ENCODE measurements around the gene CPLX1. TPM values are rescaled to one million over a fixed set of nuclear protein-coding genes. Genes with fewer than 3 reads are reported as not detected.

The CPLX1 gene
- total RNA-seq, 1 experiment from 2014 or later = 3.5 TPM

- TF ChIP-seq ZNF281 (CRISPR knock-in tag; IDR thresholded peaks at IDR 0.05) = no peak
- TF ChIP-seq CTCF (IDR thresholded peaks at IDR 0.05) = no peak
- TF ChIP-seq ATF2 (CRISPR knock-in tag; IDR thresholded peaks at IDR 0.05; ENCODE audit: borderline replicate concordance, low read depth) = no peak
- TF ChIP-seq FOXJ3 (CRISPR knock-in tag; IDR thresholded peaks at IDR 0.05; ENCODE audit: borderline replicate concordance) = no peak
- no peak for TF ChIP-seq TEAD1 (CRISPR knock-in tag; IDR thresholded peaks at IDR 0.05)
These were observed 38.4 kb downstream of the CPLX1 start (continued) for GRCh38 chr4:787561-787981.

GRCh38 chr4:786861-787300, 39.0 kb downstream of the CPLX1 start:
- H3K4me1 Mint-ChIP-seq = peaks cover 26% of the 10 kb centered on the region
- ATAC-seq = no peak
- no peaks in the 10 kb centered on the region for H3K9me3 Mint-ChIP-seq
- H3K27me3 Mint-ChIP-seq (ENCODE audit: low read depth) = peaks cover 68% of the 10 kb centered on the region
- TF ChIP-seq ESRRA (CRISPR knock-in tag; IDR thresholded peaks at IDR 0.05; ENCODE audit: borderline replicate concordance) = no peak
- no peak for TF ChIP-seq OVOL2 (CRISPR knock-in tag; IDR thresholded peaks at IDR 0.05; ENCODE audit: borderline replicate concordance)
- peak; percentile 59; the same call in 1 of the 2 replicates for TF ChIP-seq RELA (CRISPR knock-in tag; IDR thresholded peaks at IDR 0.05; ENCODE audit: borderline replicate concordance)
- DNase-seq (ENCODE audit: low spot score) = no peak
- H3K36me3 Mint-ChIP-seq = no peaks in the 10 kb centered on the region
- CTCF ChIA-PET = interaction anchor here (1.0 to 1.6 kb wide), 4 partner anchors 8 to 44 kb away, joined by 3 to 6 read pairs (median 6); no protein-coding TSS in a partner anchor
- POLR2A ChIA-PET = interaction anchor here (0.6 kb wide), 1 partner anchor 112 kb away, joined by 3 read pairs; no protein-coding TSS in a partner anchor
- H3K27ac Mint-ChIP-seq = no peak overlapping the region
- no peak overlapping the region for H3K4me3 Mint-ChIP-seq

GRCh38 chr4:786074-786741, 39.7 kb downstream of the CPLX1 start:
- Mint-ChIP-seq H3K36me3 (no peaks in the 10 kb centered on the region), H3K4me1 (peaks cover 26% of the 10 kb centered on the region), H3K4me3 (no peak overlapping the region), H3K27me3 (ENCODE audit: low read depth) (peaks cover 66% of the 10 kb centered on the region), H3K27ac (no peak overlapping the region), H3K9me3 (no peaks in the 10 kb centered on the region)
- no peak for TF ChIP-seq MLX (CRISPR knock-in tag; IDR thresholded peaks at IDR 0.05)
- TF ChIP-seq STAT6 (CRISPR knock-in tag; conservative IDR thresholded peaks at IDR 0.05; ENCODE audit: low read depth) = no peak
- no peak for TF ChIP-seq CREM (CRISPR knock-in tag; IDR thresholded peaks at IDR 0.05)
- no peak for TF ChIP-seq PRRX2 (CRISPR knock-in tag; IDR thresholded peaks at IDR 0.05)
- TF ChIP-seq NFATC4 (CRISPR knock-in tag; IDR thresholded peaks at IDR 0.05) = no peak
- TF ChIP-seq TEAD1 (CRISPR knock-in tag; IDR thresholded peaks at IDR 0.05) = no peak
- no peak for TF ChIP-seq OVOL2 (CRISPR knock-in tag; IDR thresholded peaks at IDR 0.05; ENCODE audit: borderline replicate concordance)
- no peak for TF ChIP-seq FOXK1 (CRISPR knock-in tag; IDR thresholded peaks at IDR 0.05)
- TF ChIP-seq ZNF671 (CRISPR knock-in tag; IDR thresholded peaks at IDR 0.05) = no peak
- TF ChIP-seq FOXJ3 (CRISPR knock-in tag; IDR thresholded peaks at IDR 0.05; ENCODE audit: borderline replicate concordance) = no peak
- TF ChIP-seq NFE2L1 (CRISPR knock-in tag; IDR thresholded peaks at IDR 0.05) = no peak
- DNase-seq (ENCODE audit: low spot score) (no peak), ATAC-seq (no peak)
- ChIA-PET CTCF (interaction anchor here (1.0 to 2.8 kb wide), 5 partner anchors 8 to 44 kb away, joined by 3 to 10 read pairs (median 6); no protein-coding TSS in a partner anchor), POLR2A (no interaction called here)
